Kidney (tissue), 14 donors: ENCODE data around the gene TMA7. TPM values are rescaled to one million over a fixed set of nuclear protein-coding genes. Genes with fewer than 3 reads are reported as not detected.

ENCODE experiments used
- DNase-seq, 5 donors: peaks; one replicate each; pipeline ENCODE4 v3.0.0-alpha.2; 2013 to 2020
- FAIRE-seq: peaks from 2 replicates; lab custom pipeline; 2012; peaks lifted over from hg19 to GRCh38; lab: Jason Lieb, UNC
- H3K27ac ChIP-seq, 2 donors: one replicate each; pipeline ENCODE4 v1.7.0; 2013; ENCODE audit warnings: low read depth in 2 of 2, low read length in 2 of 2, inconsistent platforms in 1 of 2
- H3K27me3 ChIP-seq: one replicate; pipeline ENCODE4 v1.7.1; 2013; ENCODE audit warnings: low read length, inconsistent platforms; ENCODE audit not compliant: control insufficient read depth, insufficient read depth
- H3K36me3 ChIP-seq, 3 donors: one replicate each; pipeline versions ENCODE4 v1.7.0 to v1.7.1; 2013; ENCODE audit warnings: low read length in 3 of 3, control low read depth in 1 of 3, inconsistent platforms in 1 of 3; ENCODE audit not compliant: insufficient read depth in 3 of 3, control insufficient read depth in 2 of 3
- H3K4me1 ChIP-seq, 3 donors: one replicate each; pipeline versions ENCODE4 v1.7.0 to v1.7.1; 2013; ENCODE audit warnings: low read length in 3 of 3, inconsistent platforms in 1 of 3, low read depth in 1 of 3; ENCODE audit not compliant: control insufficient read depth in 2 of 3, insufficient read depth in 2 of 3
- H3K4me3 ChIP-seq, 3 donors: one replicate each; pipeline versions ENCODE4 v1.7.0 to v1.8.1; 2013; ENCODE audit warnings: low read length in 3 of 3, control low read depth in 1 of 3, inconsistent platforms in 1 of 3
- H3K9ac ChIP-seq, 3 donors: one replicate each; pipeline versions ENCODE4 v1.7.0 to v1.7.1; 2013; ENCODE audit warnings: low read length in 3 of 3, control low read depth in 1 of 3, inconsistent platforms in 1 of 3
- H3K9me3 ChIP-seq, 3 donors: one replicate each; pipeline versions ENCODE4 v1.7.0 to v1.7.1; 2013; ENCODE audit warnings: low read length in 3 of 3, control low read depth in 1 of 3, inconsistent platforms in 1 of 3; ENCODE audit not compliant: control insufficient read depth in 2 of 3, insufficient read depth in 1 of 3
- intact Hi-C: fragments of 100-400 bp; cut with DNase I; formaldehyde crosslinking; loops from one replicate; pipeline ENCODE4 v1.11.1; 2022
- polyA plus RNA-seq: library from polyadenylated mRNA; stranded (reverse); fragments of 350-450 nt; fragmentation: Illumina TruSeq; extraction: RNeasy Lipid Tissue Mini Kit (QIAGEN cat#74804); gene quantifications from one replicate; pipeline ENCODE4 v1.2.3, GENCODE V29; 2014; ENCODE audit warnings: low read depth, low replicate concordance; ENCODE audit not compliant: insufficient read depth
- total RNA-seq: library from RNA; stranded (reverse); fragmentation: NEBNext Ultra II Directional; extraction: Animal tissue kit (Norgen Biotek cat#: 25700); gene quantifications from one replicate; pipeline ENCODE4 v1.2.1, GENCODE V29; 2021
- TF ChIP-seq, protein P1 (sequence below): IDR thresholded peaks from 3 replicates; pipeline ENCODE4 v1.5.1; 2012; ENCODE audit warnings: mild to moderate bottlenecking, moderate library complexity, borderline replicate concordance; ENCODE audit not compliant: insufficient read depth; ENCODE audit errors: extremely low read depth
- donor health status: control.
- donor health status: control.
- donor health status: control.
- donor health status: control.
- donor health status: control.
- donor health status: DM: yes; HTN: yes; CAD: no.
- donor health status: Normal renal cell carcinoma (clear cell type).

The TMA7 gene
- total and polyA plus RNA-seq, 2 donors from 2014 or later = 195 to 631 TPM

GRCh38 chr3:48423883-48424695 is 16.0 kb upstream of the TMA7 start:
- FAIRE-seq = no peak
- peak overlapping the region in 1 of 3 donors; percentile 76 for H3K9ac ChIP-seq
- H3K9me3 ChIP-seq = no peaks in the 10 kb centered on the region
- no peak for DNase-seq
- TF ChIP-seq, protein P1, sequence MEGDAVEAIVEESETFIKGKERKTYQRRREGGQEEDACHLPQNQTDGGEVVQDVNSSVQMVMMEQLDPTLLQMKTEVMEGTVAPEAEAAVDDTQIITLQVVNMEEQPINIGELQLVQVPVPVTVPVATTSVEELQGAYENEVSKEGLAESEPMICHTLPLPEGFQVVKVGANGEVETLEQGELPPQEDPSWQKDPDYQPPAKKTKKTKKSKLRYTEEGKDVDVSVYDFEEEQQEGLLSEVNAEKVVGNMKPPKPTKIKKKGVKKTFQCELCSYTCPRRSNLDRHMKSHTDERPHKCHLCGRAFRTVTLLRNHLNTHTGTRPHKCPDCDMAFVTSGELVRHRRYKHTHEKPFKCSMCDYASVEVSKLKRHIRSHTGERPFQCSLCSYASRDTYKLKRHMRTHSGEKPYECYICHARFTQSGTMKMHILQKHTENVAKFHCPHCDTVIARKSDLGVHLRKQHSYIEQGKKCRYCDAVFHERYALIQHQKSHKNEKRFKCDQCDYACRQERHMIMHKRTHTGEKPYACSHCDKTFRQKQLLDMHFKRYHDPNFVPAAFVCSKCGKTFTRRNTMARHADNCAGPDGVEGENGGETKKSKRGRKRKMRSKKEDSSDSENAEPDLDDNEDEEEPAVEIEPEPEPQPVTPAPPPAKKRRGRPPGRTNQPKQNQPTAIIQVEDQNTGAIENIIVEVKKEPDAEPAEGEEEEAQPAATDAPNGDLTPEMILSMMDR = no peak
- H3K4me3 ChIP-seq = no peak overlapping the region
- peaks cover 0 to 17% (median 7%) of the 10 kb centered on the region in 3 donors for H3K36me3 ChIP-seq
- H3K4me1 ChIP-seq = peaks cover 0 to 62% (median 30%) of the 10 kb centered on the region in 3 donors
- intact Hi-C loops = no loop called here
- H3K27ac ChIP-seq = peak overlapping the region; percentile 78 to 83
- no peaks in the 10 kb centered on the region for H3K27me3 ChIP-seq

GRCh38 chr3:48425281-48425812 is 14.7 kb upstream of the TMA7 start:
- no peaks in the 10 kb centered on the region for H3K9me3 ChIP-seq
- peak overlapping the region in 1 of 3 donors; percentile 76 for H3K4me3 ChIP-seq
- intact Hi-C loops = no loop called here
- peak in 4 of 5 donors; percentile 35 to 78 (median 66) for DNase-seq
- no peak for FAIRE-seq
- peak overlapping the region in 1 of 3 donors; percentile 76 for H3K9ac ChIP-seq
- TF ChIP-seq, protein P1 = no peak
- peaks cover 0 to 66% (median 30%) of the 10 kb centered on the region in 3 donors for H3K4me1 ChIP-seq
- H3K27ac ChIP-seq = peak overlapping the region; percentile 78 to 91
- no peaks in the 10 kb centered on the region for H3K27me3 ChIP-seq
- peaks cover 0 to 11% (median 7%) of the 10 kb centered on the region in 3 donors for H3K36me3 ChIP-seq

DNA sequence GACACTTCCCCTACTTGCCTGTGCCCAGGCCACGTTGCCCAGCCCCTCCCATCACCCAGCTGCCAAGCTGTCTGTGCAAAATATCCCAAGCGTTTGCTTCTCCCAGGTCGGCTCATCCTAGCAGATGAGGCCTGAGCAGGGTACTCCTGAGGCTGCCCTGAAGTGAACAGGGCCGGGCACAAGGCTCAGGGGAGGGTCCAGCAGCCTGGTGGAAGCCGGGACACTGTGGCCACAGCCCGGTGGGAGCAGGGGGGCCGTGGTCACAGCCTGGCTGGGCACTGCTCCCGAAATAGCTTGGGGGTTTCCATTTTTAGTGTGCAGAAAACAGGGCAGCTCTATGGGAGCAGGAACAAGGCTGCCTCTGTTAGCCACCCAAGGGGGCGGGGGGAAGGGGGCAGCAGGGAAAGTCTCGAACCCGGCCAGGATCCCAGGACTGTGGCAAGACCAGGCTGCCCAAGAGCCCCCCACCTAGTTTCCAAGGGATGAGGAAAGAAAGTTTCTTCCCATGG is 13.6 kb upstream of the TMA7 start:
- H3K4me1 ChIP-seq = peaks cover 0 to 75% (median 36%) of the 10 kb centered on the region in 3 donors
- FAIRE-seq (no peak), DNase-seq (peak in 1 of 5 donors; percentile 73)
- H3K9ac ChIP-seq = peak overlapping the region in 1 of 3 donors; percentile 76
- peak overlapping the region; percentile 78 to 91 for H3K27ac ChIP-seq
- H3K27me3 ChIP-seq = no peaks in the 10 kb centered on the region
- TF ChIP-seq, protein P1 = no peak
- intact Hi-C loops = no loop called here
- H3K9me3 ChIP-seq = no peaks in the 10 kb centered on the region
- H3K4me3 ChIP-seq = peak overlapping the region in 2 of 3 donors; percentile 75 to 76
- H3K36me3 ChIP-seq = peaks cover 0 to 6% (median 2%) of the 10 kb centered on the region in 3 donors
